OCI-LY1 (cell line): ENCODE results near the gene ADAMTSL1.

Experiments
- H2AFZ ChIP-seq: fragments of 200-600 bp; sonication (generic), shearing (Covaris generic); 2 replicates; pipeline ENCODE4 v1.6.0; 2014; ENCODE audit warnings: antibody characterized with exemption, mild to moderate bottlenecking, low read length
- H3F3A ChIP-seq: fragments of 200-600 bp; sonication (generic), shearing (Covaris generic); 2 replicates; pipeline ENCODE4 v1.6.0; 2014; ENCODE audit warnings: mild to moderate bottlenecking, antibody characterized with exemption, low read length, moderate library complexity; ENCODE audit not compliant: insufficient read depth
- H3K27ac ChIP-seq: fragments of 200-600 bp; sonication (generic); 2 replicates; pipeline ENCODE4 v1.5.1; 2014; ENCODE audit warnings: low read length, mixed run types, mild to moderate bottlenecking, low read depth; ENCODE audit not compliant: poor library complexity, severe bottlenecking
- H3K27me3 ChIP-seq: fragments of 200-600 bp; sonication (generic); 2 replicates; pipeline ENCODE4 v1.6.0; 2014; ENCODE audit warnings: antibody characterized with exemption, mild to moderate bottlenecking, low read length, moderate library complexity; ENCODE audit not compliant: insufficient read depth
- H3K36me3 ChIP-seq: fragments of 200-600 bp; sonication (generic); 2 replicates; pipeline ENCODE4 v1.6.1; 2014; ENCODE audit warnings: mild to moderate bottlenecking, antibody characterized with exemption, low read length, moderate library complexity, mixed read lengths; ENCODE audit not compliant: insufficient read depth
- H3K4me1 ChIP-seq: fragments of 200-600 bp; sonication (generic); 2 replicates; pipeline ENCODE4 v1.5.1; 2014; ENCODE audit warnings: mild to moderate bottlenecking, low read length, moderate library complexity; ENCODE audit not compliant: insufficient read depth, severe bottlenecking
- H3K4me2 ChIP-seq: fragments of 200-600 bp; sonication (generic), shearing (Covaris generic); 2 replicates; pipeline ENCODE4 v1.6.1; 2014; ENCODE audit warnings: low read length
- H3K4me3 ChIP-seq: fragments of 200-600 bp; sonication (generic); 2 replicates; pipeline ENCODE4 v1.5.1; 2014; ENCODE audit warnings: low read length, low read depth, mild to moderate bottlenecking, mixed read lengths; ENCODE audit not compliant: poor library complexity, severe bottlenecking
- H3K79me2 ChIP-seq: fragments of 200-600 bp; shearing (Covaris generic); 2 replicates; pipeline ENCODE4 v1.6.1; 2016; ENCODE audit warnings: mixed run types, low read length, mixed read lengths; ENCODE audit not compliant: insufficient read depth
- H3K9ac ChIP-seq: fragments of 200-600 bp; sonication (generic), shearing (Covaris generic); 2 replicates; pipeline ENCODE4 v1.6.1; 2014; ENCODE audit warnings: mild to moderate bottlenecking, low read length, mixed read lengths
- H3K9me2 ChIP-seq: fragments of 200-600 bp; sonication (generic), shearing (Covaris generic); 2 replicates; pipeline ENCODE4 v1.6.1; 2014; ENCODE audit warnings: low read depth, mild to moderate bottlenecking, low read length, mixed read lengths
- H3K9me3 ChIP-seq: fragments of 200-600 bp; shearing (Covaris generic); 2 replicates; pipeline ENCODE4 v1.6.1; 2014; ENCODE audit warnings: low read length, mixed read lengths
- H4K20me1 ChIP-seq: fragments of 200-600 bp; sonication (generic), shearing (Covaris generic); 2 replicates; pipeline ENCODE4 v1.6.0; 2016; ENCODE audit warnings: mild to moderate bottlenecking, low read length; ENCODE audit not compliant: insufficient read depth
- CTCF ChIP-seq: fragments of 200-600 bp; sonication (generic), shearing (Covaris generic); IDR thresholded peaks from 2 replicates; pipeline ENCODE4 v1.5.1; 2017; ENCODE audit warnings: mild to moderate bottlenecking, antibody characterized with exemption, low read length, moderate library complexity, mixed read lengths
- EZH2 ChIP-seq: fragments of 200-600 bp; sonication (generic), shearing (Covaris generic); IDR thresholded peaks from 2 replicates; pipeline ENCODE4 v1.8.0; 2017; ENCODE audit warnings: borderline replicate concordance, mixed run types, mild to moderate bottlenecking, antibody characterized with exemption, low read length, moderate library complexity, mixed read lengths

The ADAMTSL1 gene

GRCh38 chr9:18761742-18762300, 287.9 kb downstream of the ADAMTSL1 start:
- no peaks in the 10 kb centered on the region for H3K79me2 ChIP-seq
- no peaks in the 10 kb centered on the region for H3F3A ChIP-seq
- H3K27me3 ChIP-seq, result no peaks in the 10 kb centered on the region
- H3K9me3 ChIP-seq, result no peaks in the 10 kb centered on the region
- no peak overlapping the region for H3K4me2 ChIP-seq
- no peaks in the 10 kb centered on the region for H4K20me1 ChIP-seq
- H3K9me2 ChIP-seq, result no peaks in the 10 kb centered on the region
- H3K9ac ChIP-seq, result no peak overlapping the region
- TF ChIP-seq CTCF (no peak), EZH2 (no peak)
- no peak overlapping the region for H2AFZ ChIP-seq
- no peaks in the 10 kb centered on the region for H3K4me1 ChIP-seq
- no peak overlapping the region for H3K4me3 ChIP-seq
- no peak overlapping the region for H3K27ac ChIP-seq
- H3K36me3 ChIP-seq, result no peaks in the 10 kb centered on the region

GRCh38 chr9:18766989-18767550, 293.1 kb downstream of the ADAMTSL1 start:
- H2AFZ ChIP-seq, result no peak overlapping the region
- TF ChIP-seq CTCF, result no peak
- TF ChIP-seq EZH2, result no peak

GRCh38 chr9:18768951-18769622, 295.1 kb downstream of the ADAMTSL1 start:
- Histone ChIP-seq H3K79me2 (no peaks in the 10 kb centered on the region), H3K4me3 (no peak overlapping the region), H3K27me3 (no peaks in the 10 kb centered on the region), H3K4me1 (no peaks in the 10 kb centered on the region), H2AFZ (no peak overlapping the region), H4K20me1 (no peaks in the 10 kb centered on the region), H3K9me3 (no peaks in the 10 kb centered on the region), H3K9ac (no peak overlapping the region), H3F3A (no peaks in the 10 kb centered on the region), H3K9me2 (no peaks in the 10 kb centered on the region), H3K4me2 (no peak overlapping the region), H3K27ac (no peak overlapping the region), H3K36me3 (no peaks in the 10 kb centered on the region)
- TF ChIP-seq CTCF (no peak), EZH2 (no peak)

More at GRCh38 chr9:18766989-18767550, 293.1 kb downstream of the ADAMTSL1 start:
- Histone ChIP-seq H3K4me3 (no peak overlapping the region), H3K9ac (no peak overlapping the region), H3K9me2 (no peaks in the 10 kb centered on the region), H3K79me2 (no peaks in the 10 kb centered on the region), H3K4me1 (no peaks in the 10 kb centered on the region), H3K27ac (no peak overlapping the region), H4K20me1 (no peaks in the 10 kb centered on the region), H3K36me3 (no peaks in the 10 kb centered on the region), H3F3A (no peaks in the 10 kb centered on the region), H3K9me3 (no peaks in the 10 kb centered on the region), H3K27me3 (no peaks in the 10 kb centered on the region), H3K4me2 (no peak overlapping the region)
